GM12864 (cell line): ENCODE data around the gene PPM1M.

Source experiments
- DNase-seq: peaks from one replicate; pipeline ENCODE4 v3.0.0-alpha.2; 2011; ENCODE audit warnings: low read depth
- H3K4me3 ChIP-seq: 2 replicates; pipeline ENCODE4 v1.5.1; 2011; ENCODE audit warnings: mild to moderate bottlenecking, low read depth, low read length, control low read depth
- TF ChIP-seq, protein P1 (sequence below): IDR thresholded peaks from 2 replicates; pipeline ENCODE4 v1.5.1; 2011; ENCODE audit warnings: low read depth, mild to moderate bottlenecking, moderate library complexity, low read length, control low read depth, inconsistent platforms; ENCODE audit errors: missing control alignments

The PPM1M gene

GRCh38 chr3:52240886-52241370 lies 4.6 kb upstream of the PPM1M start:
- TF ChIP-seq, protein P1, sequence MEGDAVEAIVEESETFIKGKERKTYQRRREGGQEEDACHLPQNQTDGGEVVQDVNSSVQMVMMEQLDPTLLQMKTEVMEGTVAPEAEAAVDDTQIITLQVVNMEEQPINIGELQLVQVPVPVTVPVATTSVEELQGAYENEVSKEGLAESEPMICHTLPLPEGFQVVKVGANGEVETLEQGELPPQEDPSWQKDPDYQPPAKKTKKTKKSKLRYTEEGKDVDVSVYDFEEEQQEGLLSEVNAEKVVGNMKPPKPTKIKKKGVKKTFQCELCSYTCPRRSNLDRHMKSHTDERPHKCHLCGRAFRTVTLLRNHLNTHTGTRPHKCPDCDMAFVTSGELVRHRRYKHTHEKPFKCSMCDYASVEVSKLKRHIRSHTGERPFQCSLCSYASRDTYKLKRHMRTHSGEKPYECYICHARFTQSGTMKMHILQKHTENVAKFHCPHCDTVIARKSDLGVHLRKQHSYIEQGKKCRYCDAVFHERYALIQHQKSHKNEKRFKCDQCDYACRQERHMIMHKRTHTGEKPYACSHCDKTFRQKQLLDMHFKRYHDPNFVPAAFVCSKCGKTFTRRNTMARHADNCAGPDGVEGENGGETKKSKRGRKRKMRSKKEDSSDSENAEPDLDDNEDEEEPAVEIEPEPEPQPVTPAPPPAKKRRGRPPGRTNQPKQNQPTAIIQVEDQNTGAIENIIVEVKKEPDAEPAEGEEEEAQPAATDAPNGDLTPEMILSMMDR = no peak
- no peak for DNase-seq
- no peak overlapping the region for H3K4me3 ChIP-seq

- TF ChIP-seq, protein P1 = no peak
Measured at GRCh38 chr3:52242039-52242438, 3.5 kb upstream of the PPM1M start.

DNA sequence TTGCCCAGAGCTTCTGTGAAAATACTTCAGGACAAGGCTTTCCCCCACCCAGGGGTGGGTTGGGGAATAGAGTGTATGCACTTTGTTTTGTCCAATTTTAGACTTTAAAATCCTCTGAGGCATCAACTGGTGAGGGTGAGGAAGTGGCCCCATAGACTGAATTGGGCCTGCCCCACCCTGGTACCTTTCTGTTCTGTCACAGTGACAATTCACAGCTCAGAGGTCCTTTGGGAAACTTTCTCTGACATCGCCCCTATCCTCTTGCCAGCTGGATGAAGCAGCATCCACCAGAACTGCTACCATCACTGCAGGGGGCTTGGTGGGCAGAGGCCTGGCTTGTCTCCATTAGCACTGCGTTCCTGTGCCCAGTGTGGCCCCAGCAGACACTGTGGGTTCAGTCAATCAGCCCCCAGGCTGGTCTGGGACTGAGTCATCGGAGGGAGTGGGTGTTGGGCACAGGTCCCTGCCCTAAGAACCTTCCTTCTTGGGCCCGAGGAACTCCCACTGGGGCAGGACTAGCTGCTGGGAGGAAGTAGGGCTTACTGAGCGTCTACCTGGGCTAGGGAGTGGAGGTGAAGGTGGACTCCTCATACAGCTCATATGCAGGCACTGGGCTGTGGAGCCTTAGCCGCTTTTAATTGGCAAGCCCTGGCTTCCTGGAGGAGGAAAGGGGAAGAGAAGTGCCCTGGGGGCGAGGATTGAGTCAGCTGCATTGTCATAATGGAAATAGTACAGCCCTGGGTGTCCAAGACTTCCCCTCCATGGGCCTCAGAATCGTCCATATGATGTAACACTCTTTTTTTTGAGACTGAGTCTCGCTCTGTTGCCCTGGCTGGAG lies 1.5 kb upstream of the PPM1M start:
- H3K4me3 ChIP-seq = peak overlapping the region; percentile 65; the same call in 1 of the 2 replicates
- TF ChIP-seq, protein P1 = no peak
- DNase-seq = peak; percentile 82

More at GRCh38 chr3:52242039-52242438, 3.5 kb upstream of the PPM1M start:
- DNase-seq = no peak
- no peak overlapping the region for H3K4me3 ChIP-seq

DNA sequence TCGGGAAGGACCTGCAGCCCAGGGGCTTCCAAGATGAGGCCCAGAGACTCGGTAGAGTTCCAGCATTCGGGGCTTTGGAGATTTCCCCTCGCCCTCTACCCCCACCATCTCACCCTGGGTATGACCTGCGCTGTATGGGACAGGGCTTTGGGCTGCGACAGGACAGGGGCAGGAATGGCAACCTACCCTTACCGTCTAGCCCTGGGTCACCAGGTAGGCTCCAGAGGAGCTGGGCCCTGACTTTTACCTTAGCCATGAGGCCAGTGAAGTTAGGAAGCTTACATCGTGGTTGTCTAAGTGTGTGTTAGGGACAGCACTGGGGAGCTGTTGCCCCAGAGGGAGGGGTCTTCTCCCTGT lies 683 bp downstream of the PPM1M start:
- TF ChIP-seq, protein P1 = no peak
- DNase-seq = no peak
- H3K4me3 ChIP-seq = peak overlapping the region; percentile 65

DNA sequence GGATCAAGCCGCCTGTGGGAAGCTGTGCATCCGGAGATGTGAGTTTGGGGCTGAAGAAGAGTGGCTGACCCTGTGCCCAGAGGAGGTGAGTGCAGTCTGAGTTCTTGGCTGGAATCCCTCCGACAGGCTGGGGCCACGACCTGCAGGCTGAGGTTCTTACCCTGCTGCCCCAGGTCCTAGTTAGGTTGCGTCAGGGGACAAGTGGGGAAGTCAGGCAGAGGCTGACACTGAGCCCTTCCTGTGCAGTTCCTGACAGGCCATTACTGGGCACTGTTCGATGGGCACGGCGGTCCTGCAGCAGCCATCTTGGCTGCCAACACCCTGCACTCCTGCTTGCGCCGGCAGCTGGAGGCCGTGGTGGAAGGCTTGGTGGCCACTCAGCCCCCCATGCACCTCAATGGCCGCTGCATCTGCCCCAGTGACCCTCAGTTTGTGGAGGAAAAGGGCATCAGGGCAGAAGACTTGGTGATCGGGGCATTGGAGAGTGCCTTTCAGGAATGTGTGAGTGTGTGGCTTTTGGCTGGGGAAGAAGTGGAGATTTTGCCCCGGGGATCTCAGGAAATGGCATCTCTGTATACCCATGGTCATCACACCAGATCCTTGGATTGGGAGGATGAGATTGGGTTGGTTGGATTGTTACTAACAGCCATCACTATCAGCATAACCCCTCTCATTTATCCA lies 1.3 kb downstream of the PPM1M start:
- H3K4me3 ChIP-seq = peak overlapping the region; percentile 65
- DNase-seq = no peak
- TF ChIP-seq, protein P1 = no peak

DNA sequence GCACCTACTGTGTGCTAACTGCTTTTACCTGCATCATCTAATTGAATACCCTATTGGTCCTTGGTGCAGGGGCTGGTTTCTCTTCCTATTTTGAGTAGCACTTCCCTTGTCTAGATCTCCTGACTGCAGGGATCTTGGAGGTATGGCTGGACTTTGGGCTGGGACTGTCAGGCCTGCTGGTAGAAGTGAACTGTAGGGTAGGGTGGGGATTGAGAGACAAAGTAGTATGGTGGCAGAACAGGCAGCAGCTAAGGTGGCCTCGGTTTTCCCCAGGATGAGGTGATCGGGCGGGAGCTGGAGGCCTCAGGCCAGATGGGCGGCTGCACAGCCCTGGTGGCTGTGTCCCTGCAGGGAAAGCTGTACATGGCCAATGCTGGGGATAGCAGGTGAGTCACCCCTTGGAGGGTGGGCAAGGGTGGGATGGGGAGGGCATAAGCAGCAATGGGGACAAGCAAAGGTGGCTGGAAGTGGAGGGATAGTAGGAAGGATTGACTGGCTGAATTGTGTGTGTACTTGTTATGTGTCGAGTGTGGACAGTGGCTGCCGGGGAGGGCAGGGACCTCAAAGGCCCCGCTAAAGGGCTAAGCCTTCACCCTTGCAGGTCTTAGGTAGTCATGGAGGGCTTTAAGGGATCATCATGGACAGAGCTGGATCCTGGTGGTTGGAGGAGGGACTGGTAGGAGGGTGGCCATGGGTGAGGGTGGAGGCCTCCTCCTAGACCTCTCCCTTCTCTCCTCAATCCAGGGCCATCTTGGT lies 2.0 kb downstream of the PPM1M start:
- no peak for DNase-seq
- H3K4me3 ChIP-seq = peak overlapping the region; percentile 65
- TF ChIP-seq, protein P1 = no peak
